GM12891 (cell line): ENCODE data around the gene SBNO2.
"Not testable (repeated sequence)": the region's sequence is repeated elsewhere in the genome, so short reads cannot be mapped to it uniquely, and the experiment has no call there.

ENCODE experiments used
- DNase-seq: peaks from one replicate; pipeline ENCODE4 v3.0.0; 2011; ENCODE audit warnings: low spot score; ENCODE audit not compliant: insufficient read length
- FAIRE-seq: peaks from 2 replicates; lab custom pipeline; 2011; peaks lifted over from hg19 to GRCh38; lab: Jason Lieb, UNC
- PAX5 ChIP-seq: IDR thresholded peaks from 2 replicates; pipeline ENCODE4 v1.6.1; 2011; ENCODE audit warnings: low read length, moderate library complexity, mild to moderate bottlenecking; ENCODE audit not compliant: insufficient read depth, severe bottlenecking
- POLR2A ChIP-seq: IDR thresholded peaks from 2 replicates; pipeline ENCODE4 v1.6.1; 2011; ENCODE audit warnings: low read depth, low read length, control low read depth
- POLR2AphosphoS5 ChIP-seq: IDR thresholded peaks from 2 replicates; pipeline ENCODE4 v1.6.1; 2011; ENCODE audit warnings: low read depth, low read length, control low read depth
- POU2F2 ChIP-seq: IDR thresholded peaks from 2 replicates; pipeline ENCODE4 v1.6.1; 2011; ENCODE audit warnings: low read depth, mild to moderate bottlenecking, control low read depth, low read length, moderate library complexity
- SPI1 ChIP-seq: IDR thresholded peaks from 2 replicates; pipeline ENCODE4 v1.6.1; 2011; ENCODE audit warnings: low read depth, low read length, control low read depth
- TAF1 ChIP-seq: IDR thresholded peaks from 2 replicates; pipeline ENCODE4 v1.6.1; 2011; ENCODE audit warnings: low read depth, low read length, control low read depth

The SBNO2 gene

DNA sequence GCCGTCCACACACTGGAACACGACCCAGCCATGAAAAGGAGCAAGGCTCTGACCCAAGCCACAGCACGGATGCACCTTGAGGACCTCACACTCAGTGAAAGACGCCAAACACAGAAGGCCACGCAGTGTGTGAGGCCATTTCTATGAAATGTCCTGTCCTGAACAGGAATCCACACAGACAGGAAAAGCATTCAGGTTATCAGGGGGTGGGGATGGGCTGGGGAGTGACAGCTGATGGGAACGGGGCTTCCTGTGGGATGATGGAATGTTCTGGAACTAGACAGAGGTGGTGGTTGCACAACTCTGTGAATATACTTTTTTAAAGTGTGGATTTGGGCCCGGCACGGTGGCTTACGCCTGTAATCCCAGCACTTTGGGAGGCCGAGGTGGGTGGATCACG, 39.6 kb downstream of the SBNO2 start:
- TF ChIP-seq SPI1, result no peak
- no peak for TF ChIP-seq PAX5
- TF ChIP-seq POU2F2, result no peak
- TF ChIP-seq POLR2A, result no peak
- no peak for TF ChIP-seq TAF1
- no peak for TF ChIP-seq POLR2AphosphoS5
- FAIRE-seq (no peak), DNase-seq (no peak)

DNA sequence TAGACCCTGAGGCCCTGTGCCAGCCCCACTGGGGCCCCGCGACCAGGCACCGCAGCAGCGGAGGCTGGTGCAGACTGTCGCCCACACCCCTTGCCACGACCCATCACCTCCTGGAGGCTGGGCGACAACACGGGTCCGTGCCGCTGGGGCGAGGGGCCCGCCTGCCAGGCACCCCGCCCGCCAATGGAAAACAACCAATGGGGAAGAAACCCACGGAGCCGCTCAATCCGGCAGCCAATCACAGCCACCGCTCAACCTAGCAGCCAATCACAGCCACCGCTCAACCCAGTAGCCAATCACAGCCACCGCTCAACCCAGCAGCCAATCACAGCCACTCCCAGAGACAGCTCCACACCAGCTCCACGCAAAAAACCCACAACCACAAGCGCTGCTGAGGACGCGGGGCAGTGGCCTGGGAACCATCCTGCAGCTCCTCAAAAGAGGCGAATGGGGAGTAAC, 40.6 kb downstream of the SBNO2 start:
- no peak for DNase-seq
- FAIRE-seq, result peak; percentile 57
- no peak for TF ChIP-seq SPI1
- no peak for TF ChIP-seq POLR2AphosphoS5
- TF ChIP-seq PAX5, result no peak
- no peak for TF ChIP-seq TAF1
- TF ChIP-seq POLR2A, result no peak
- no peak for TF ChIP-seq POU2F2

DNA sequence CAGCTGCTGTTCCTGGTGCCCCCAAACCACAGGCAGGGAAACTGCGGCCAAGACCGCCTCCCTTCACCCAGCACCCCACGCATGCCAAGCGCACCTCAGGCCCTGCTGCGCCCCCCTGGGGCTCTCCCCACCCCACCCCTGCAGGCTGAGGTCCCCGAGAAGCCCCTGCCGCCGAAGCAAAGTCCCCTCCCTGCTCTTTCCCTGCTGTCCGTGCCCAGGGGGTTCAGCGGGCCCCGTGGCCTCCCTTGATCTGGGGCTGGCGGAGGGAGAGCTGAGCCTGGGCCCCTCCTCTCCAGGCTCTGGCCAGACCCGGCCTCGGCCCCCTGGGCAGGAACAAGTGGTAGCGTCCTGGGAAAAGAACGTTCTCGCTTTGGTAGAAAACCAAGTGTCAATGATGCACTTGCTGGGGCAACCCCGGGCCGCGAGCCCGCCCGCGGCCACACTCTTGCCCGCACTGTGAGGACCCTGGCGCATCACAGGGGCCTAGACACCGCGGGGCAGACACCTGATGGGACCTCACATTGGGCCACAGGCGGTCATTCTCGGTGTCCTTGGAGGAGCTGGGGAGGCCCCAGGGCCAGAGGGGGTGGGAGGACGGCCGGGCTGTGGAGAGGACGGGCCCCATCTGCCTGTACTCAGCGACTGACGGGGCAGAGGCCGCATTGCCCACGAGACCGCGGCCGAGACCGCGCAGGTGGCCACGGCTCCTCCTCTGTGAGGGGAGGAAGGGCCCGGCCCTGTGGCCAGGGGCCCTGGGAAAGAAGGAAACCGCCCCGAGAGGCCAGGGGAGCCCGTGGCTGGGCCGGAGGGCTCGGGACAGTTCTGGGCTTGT, 41.3 kb downstream of the SBNO2 start:
- no peak for DNase-seq
- no peak for FAIRE-seq
- TF ChIP-seq POLR2AphosphoS5 (no peak), SPI1 (no peak), TAF1 (no peak), POU2F2 (no peak), PAX5 (no peak), POLR2A (no peak)

DNA sequence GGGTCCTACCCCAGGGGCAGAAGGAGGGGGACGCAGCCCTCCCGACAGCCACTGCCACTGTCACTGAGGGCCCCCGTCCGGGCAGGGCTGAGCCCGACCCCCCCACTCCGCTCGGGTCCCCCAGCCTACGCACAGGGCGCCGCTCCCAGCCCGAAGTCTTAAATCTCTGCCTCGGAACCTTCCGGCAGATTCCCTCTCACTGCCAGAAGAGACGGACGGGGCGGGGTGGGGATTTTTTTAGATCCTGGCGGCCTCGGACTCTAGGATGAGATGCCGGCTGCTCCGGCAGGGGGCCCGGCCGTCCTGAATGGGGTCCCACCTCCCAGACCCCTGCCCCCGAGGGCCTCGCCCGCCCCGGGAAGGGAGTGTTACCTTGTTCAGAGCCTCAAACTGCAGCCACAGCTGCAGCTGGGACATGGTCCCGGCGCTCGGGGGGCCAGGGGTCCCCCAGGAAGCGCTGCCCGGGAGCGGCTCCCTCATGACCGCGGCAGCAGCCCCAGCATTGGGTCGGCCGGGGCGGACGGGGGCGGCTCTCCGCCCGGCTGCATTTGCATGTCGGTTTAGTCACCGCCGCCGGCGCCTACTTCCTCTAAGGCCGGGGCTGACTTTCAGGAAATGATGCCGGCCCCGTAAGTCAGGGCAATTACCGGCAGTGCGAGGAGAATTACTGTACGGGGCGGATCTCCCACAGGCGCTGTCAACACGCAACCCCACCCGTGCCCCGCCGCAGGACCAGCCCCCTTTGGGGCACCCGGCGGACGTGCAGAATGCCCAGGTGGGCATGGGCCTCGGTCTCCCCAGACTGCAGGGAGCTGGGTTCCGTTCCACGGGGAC, 42.1 kb downstream of the SBNO2 start:
- peak; percentile 97 for FAIRE-seq
- peak; percentile 89 for DNase-seq
- TF ChIP-seq SPI1 (peak; percentile 45; the same call in 1 of the 2 replicates), PAX5 (no peak), TAF1 (no peak), POU2F2 (peak; percentile 96), POLR2AphosphoS5 (0 out of 2 replicates have a peak, but pooled peaks have one; percentile 24), POLR2A (peak; percentile 37; the same call in 1 of the 2 replicates)

DNA sequence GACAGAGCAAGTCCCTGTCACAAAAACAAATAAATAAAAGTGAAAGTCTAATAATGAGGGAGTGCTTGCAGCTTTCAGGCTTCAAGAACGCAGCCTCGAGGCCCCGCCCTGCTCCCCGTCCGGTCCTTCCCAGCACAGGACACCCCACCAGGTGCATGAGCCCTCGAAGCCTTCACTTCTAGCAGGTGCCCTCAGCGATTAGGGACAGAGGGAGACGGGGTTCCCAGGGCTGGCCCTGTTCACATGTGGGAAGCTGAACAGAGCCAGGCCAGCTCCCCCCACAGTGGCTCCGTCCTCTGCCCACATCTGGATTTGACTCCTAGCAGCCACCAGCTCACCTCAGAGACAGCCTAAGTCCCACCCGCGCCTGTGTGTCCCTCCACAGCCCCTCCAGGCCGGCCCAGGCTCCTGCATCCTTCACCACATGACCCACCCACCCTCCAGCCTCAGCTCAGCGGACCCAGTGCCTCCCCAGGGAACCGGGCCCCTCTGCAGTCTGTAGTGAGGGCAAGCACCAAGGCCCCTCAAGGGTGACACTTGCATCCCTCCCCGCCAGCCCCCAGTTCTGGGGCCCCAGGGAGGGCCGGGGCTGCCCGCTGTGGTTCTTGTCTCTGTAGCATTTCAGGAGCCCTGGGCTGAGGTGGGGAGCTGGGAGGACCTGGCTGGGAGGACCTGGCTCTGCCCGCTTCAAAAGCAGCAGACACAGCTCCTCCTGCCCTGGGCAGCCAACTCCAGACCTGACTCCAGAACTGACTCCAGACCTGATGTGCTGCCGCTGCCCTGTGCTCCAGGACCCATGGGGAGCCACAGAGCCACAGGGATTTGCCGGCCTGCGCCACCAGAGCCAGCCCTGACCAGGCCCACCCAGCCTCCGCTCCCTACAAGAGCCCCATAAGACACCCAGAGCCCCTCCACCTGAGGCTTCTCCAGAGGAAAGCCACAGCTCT, 43.0 kb downstream of the SBNO2 start:
- peak; percentile 92 for FAIRE-seq
- DNase-seq, result no peak
- TF ChIP-seq POLR2AphosphoS5 (no peak), PAX5 (no peak), POU2F2 (no peak), SPI1 (no peak), TAF1 (no peak), POLR2A (no peak)

DNA sequence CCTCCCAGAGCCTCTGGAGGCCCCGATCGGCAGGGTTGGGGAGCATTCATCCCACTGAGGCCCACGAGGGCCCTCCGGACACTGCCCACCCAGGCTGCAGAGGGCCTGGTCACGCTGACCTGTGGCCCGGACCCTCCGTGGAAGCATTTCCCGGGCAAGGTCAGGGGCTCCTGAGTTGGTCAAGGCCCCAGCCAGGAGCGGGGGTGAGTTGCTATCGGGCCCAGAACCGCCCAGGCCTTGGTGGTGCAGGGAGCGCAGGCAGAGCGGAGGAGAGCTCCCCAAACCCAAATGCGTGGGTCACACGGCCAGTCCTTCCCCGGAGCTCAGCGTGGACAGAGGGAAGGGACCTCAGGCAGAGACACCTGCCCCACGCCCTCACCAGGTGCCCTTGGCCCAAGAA, 44.5 kb downstream of the SBNO2 start:
- no peak for FAIRE-seq
- TF ChIP-seq PAX5 (no peak), POLR2AphosphoS5 (no peak), POLR2A (no peak), TAF1 (no peak), POU2F2 (no peak), SPI1 (no peak)

DNA sequence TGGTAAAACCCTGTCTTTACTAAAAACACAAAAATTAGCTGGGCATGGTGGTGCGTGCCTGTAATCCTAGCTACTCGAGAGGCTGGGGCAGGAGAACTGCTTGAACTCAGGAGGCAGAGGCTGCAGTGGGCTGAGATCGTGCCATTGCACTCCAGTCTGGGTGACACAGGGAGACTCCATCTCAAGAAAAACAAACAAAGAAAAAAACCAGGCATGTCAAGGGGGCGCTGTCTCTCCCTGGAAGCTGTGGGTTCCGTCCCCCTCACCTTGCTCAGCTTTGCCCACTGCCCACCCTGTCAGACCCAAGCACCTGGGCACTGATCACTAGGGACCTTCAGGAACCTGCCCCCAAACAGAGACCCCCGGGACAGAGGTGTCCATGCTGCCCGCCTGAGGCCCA, 45.0 kb downstream of the SBNO2 start:
- DNase-seq, FAIRE-seq: not testable (repeated sequence)

More for the DNA sequence above, 44.5 kb downstream of the SBNO2 start:
- DNase-seq, result no peak

DNA sequence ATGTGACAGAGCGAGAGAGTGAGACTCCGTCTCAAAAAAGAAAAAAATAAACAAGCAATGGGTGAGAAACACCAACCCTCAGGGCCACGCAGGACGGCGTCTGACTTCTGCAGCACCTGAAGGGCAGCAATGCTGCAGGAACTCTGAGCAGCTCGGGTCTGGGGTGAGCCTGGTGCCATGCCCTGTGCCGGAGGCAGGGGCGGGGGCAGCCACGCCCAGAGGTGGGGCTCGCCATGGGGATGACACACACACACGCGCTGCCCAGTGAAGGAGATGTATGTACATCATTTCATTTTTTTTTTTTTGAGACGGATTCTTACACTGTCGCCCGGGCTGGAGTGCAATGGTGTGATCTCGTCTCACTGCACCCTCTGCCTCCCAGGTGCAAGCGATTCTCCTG, 46.0 kb downstream of the SBNO2 start:
- DNase-seq, result no peak
- TF ChIP-seq TAF1 (no peak), PAX5 (no peak), POU2F2 (no peak)
- FAIRE-seq, result no peak
